C4-2B (cell line): Measurements from ENCODE around the gene RTBDN.

Source experiments
- CTCF ChIP-seq: fragments of 450-650 bp; conservative IDR thresholded peaks from 2 replicates; pipeline ENCODE4 v1.5.1; 2017; ENCODE audit warnings: mild to moderate bottlenecking
- ZFX ChIP-seq: fragments of 450-650 bp; IDR thresholded peaks from 2 replicates; pipeline ENCODE4 v1.6.1; 2017

- no peak for TF ChIP-seq CTCF
- no peak for TF ChIP-seq ZFX
Observed at GRCh38 chr19:12797141-12797587, 37.2 kb downstream of the RTBDN start.
